NCI-H2171 (cell line): ENCODE data around the gene DIP2B.
"Not testable (repeated sequence)": the region's sequence is repeated elsewhere in the genome, so short reads cannot be mapped to it uniquely, and the experiment has no call there.

Experiments used
- DNase-seq: peaks from one replicate; lab custom pipeline; 2025; lab: John Stamatoyannopoulos, UW

DIP2B gene

GRCh38 chr12:50677858-50678257 is 173.1 kb downstream of the DIP2B start:
- no peak for DNase-seq

GRCh38 chr12:50678650-50679365 is 174.0 kb downstream of the DIP2B start:
- DNase-seq = no peak

GRCh38 chr12:50679612-50680011 is 174.8 kb downstream of the DIP2B start:
- no peak for DNase-seq

- DNase-seq = not testable (repeated sequence)
Observed at GRCh38 chr12:50681064-50681463, 176.3 kb downstream of the DIP2B start.

- no peak for DNase-seq
Observed at GRCh38 chr12:50685641-50686040, 180.9 kb downstream of the DIP2B start.

GRCh38 chr12:50686406-50686805 is 181.6 kb downstream of the DIP2B start:
- DNase-seq = no peak

- no peak for DNase-seq
Observed at GRCh38 chr12:50686976-50687375, 182.2 kb downstream of the DIP2B start.

- DNase-seq = no peak
Observed at GRCh38 chr12:50689437-50689836, 184.7 kb downstream of the DIP2B start.

GRCh38 chr12:50690925-50691324 is 186.1 kb downstream of the DIP2B start:
- DNase-seq = no peak

GRCh38 chr12:50695961-50696360 is 191.2 kb downstream of the DIP2B start:
- DNase-seq = no peak

- DNase-seq = no peak
Observed at GRCh38 chr12:50696931-50697330, 192.1 kb downstream of the DIP2B start.

GRCh38 chr12:50699154-50699553 is 194.4 kb downstream of the DIP2B start:
- no peak for DNase-seq

- no peak for DNase-seq
Observed at GRCh38 chr12:50699940-50700339, 195.2 kb downstream of the DIP2B start.

GRCh38 chr12:50706606-50707005 is 201.8 kb downstream of the DIP2B start:
- no peak for DNase-seq

- no peak for DNase-seq
Observed at GRCh38 chr12:50707396-50707795, 202.6 kb downstream of the DIP2B start.

- DNase-seq = no peak
Observed at GRCh38 chr12:50708631-50709030, 203.8 kb downstream of the DIP2B start.

- DNase-seq = no peak
Observed at GRCh38 chr12:50711121-50711520, 206.3 kb downstream of the DIP2B start.

- no peak for DNase-seq
Observed at GRCh38 chr12:50715174-50715573, 210.4 kb downstream of the DIP2B start.

- no peak for DNase-seq
Observed at GRCh38 chr12:50718760-50719159, 214.0 kb downstream of the DIP2B start.

- no peak for DNase-seq
Observed at GRCh38 chr12:50720085-50720484, 215.3 kb downstream of the DIP2B start.

GRCh38 chr12:50720501-50720900 is 215.7 kb downstream of the DIP2B start:
- no peak for DNase-seq

- no peak for DNase-seq
Observed at GRCh38 chr12:50723865-50724264, 219.1 kb downstream of the DIP2B start.

GRCh38 chr12:50725011-50725942 is 220.5 kb downstream of the DIP2B start:
- DNase-seq = no peak
